ENCODE data around the gene PEX14.

PEX14 gene

GRCh38 chr1:10625554-10625953 lies 150.8 kb downstream of the PEX14 start:
- Mint-ChIP-seq H3K27me3 (ENCODE audit: low read depth) (peaks cover 7% of the 10 kb centered on the region), H3K4me1 (peaks cover 31% of the 10 kb centered on the region), H3K27ac (peak overlapping the region in 2 of 3 experiments; percentile 37 to 53), H3K9me3 (no peaks in the 10 kb centered on the region), H3K4me3 (no peak overlapping the region), H3K36me3 (ENCODE audit: low read depth) (peaks cover 17% of the 10 kb centered on the region)
- TF ChIP-seq, protein P1, sequence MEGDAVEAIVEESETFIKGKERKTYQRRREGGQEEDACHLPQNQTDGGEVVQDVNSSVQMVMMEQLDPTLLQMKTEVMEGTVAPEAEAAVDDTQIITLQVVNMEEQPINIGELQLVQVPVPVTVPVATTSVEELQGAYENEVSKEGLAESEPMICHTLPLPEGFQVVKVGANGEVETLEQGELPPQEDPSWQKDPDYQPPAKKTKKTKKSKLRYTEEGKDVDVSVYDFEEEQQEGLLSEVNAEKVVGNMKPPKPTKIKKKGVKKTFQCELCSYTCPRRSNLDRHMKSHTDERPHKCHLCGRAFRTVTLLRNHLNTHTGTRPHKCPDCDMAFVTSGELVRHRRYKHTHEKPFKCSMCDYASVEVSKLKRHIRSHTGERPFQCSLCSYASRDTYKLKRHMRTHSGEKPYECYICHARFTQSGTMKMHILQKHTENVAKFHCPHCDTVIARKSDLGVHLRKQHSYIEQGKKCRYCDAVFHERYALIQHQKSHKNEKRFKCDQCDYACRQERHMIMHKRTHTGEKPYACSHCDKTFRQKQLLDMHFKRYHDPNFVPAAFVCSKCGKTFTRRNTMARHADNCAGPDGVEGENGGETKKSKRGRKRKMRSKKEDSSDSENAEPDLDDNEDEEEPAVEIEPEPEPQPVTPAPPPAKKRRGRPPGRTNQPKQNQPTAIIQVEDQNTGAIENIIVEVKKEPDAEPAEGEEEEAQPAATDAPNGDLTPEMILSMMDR (IDR thresholded peaks at IDR 0.05; ENCODE audit: unreplicated experiment in 3 of 3), result no peak

- Mint-ChIP-seq H3K36me3 (ENCODE audit: low read depth) (peaks cover 18% of the 10 kb centered on the region), H3K9me3 (no peaks in the 10 kb centered on the region), H3K27me3 (ENCODE audit: low read depth) (peaks cover 7% of the 10 kb centered on the region), H3K4me3 (no peak overlapping the region), H3K4me1 (peaks cover 35% of the 10 kb centered on the region), H3K27ac (peak overlapping the region in 2 of 3 experiments; percentile 37 to 53)
- TF ChIP-seq, protein P1 (IDR thresholded peaks at IDR 0.05; ENCODE audit: unreplicated experiment in 3 of 3), result no peak
Observed at GRCh38 chr1:10626131-10626731, 151.5 kb downstream of the PEX14 start.

DNA sequence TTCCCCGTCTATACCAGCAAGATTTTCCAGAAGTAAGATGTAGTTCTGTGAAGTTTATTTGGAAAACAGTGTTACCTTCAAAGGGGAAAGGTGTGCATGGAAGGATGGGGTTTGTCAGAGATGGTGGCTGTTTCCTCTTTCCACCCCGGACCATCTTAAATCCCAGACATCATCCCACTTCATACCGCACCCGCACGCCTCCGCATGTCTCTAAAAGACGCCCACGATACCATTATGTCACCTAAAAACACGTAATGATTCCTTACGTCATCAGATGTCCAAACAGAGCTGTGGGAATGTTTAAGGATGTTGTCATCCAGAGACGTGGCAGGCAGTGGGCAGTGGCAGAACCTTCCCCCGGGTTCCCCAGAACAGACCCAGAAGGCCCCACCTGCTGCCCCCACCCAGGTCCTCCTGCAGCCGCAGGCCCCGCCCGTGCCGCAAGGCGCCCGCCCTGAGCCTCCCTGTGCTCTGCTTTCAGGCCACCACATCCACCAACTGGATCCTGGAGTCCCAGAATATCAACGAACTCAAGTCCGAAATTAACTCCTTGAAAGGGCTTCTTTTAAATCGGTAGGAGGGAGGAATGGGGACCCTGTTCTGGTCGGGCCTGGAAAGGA lies 152.2 kb downstream of the PEX14 start:
- Mint-ChIP-seq H3K4me1 (peaks cover 35% of the 10 kb centered on the region), H3K9me3 (no peaks in the 10 kb centered on the region), H3K4me3 (no peak overlapping the region), H3K27me3 (ENCODE audit: low read depth) (peaks cover 7% of the 10 kb centered on the region), H3K36me3 (ENCODE audit: low read depth) (peaks cover 18% of the 10 kb centered on the region), H3K27ac (peak overlapping the region in 1 of 3 experiments; percentile 53)
- TF ChIP-seq, protein P1 (IDR thresholded peaks at IDR 0.05; ENCODE audit: unreplicated experiment in 3 of 3), result no peak

- Mint-ChIP-seq H3K27me3 (ENCODE audit: low read depth) (peaks cover 2% of the 10 kb centered on the region), H3K4me3 (peak overlapping the region in 2 of 3 experiments; percentile 24 to 40), H3K9me3 (no peaks in the 10 kb centered on the region), H3K4me1 (peaks cover 43% of the 10 kb centered on the region), H3K36me3 (ENCODE audit: low read depth) (peaks cover 21% of the 10 kb centered on the region), H3K27ac (peak overlapping the region in 2 of 3 experiments; percentile 81 to 88)
- TF ChIP-seq, protein P1 (IDR thresholded peaks at IDR 0.05; ENCODE audit: unreplicated experiment in 3 of 3), result no peak
Observed at GRCh38 chr1:10628685-10629084, 153.9 kb downstream of the PEX14 start.

- no peak overlapping the region for H3K4me3 Mint-ChIP-seq
- peaks cover 17% of the 10 kb centered on the region for H3K36me3 Mint-ChIP-seq (ENCODE audit: low read depth)
- peak overlapping the region in 1 of 3 experiments; percentile 88 for H3K27ac Mint-ChIP-seq
- H3K27me3 Mint-ChIP-seq (ENCODE audit: low read depth), result peaks cover 6% of the 10 kb centered on the region
- TF ChIP-seq, protein P1 (IDR thresholded peaks at IDR 0.05; ENCODE audit: unreplicated experiment in 3 of 3), result no peak
- no peaks in the 10 kb centered on the region for H3K9me3 Mint-ChIP-seq
- peaks cover 41% of the 10 kb centered on the region for H3K4me1 Mint-ChIP-seq
Observed at GRCh38 chr1:10629091-10629815, 154.5 kb downstream of the PEX14 start.
